Measurements from ENCODE around the gene THOC2.

- TF ChIP-seq CTCF (conservative IDR thresholded peaks at IDR 0.05; ENCODE audit: low read length), result no peak
- no peak for TF ChIP-seq EZH2phosphoT487 (IDR thresholded peaks at IDR 0.05; ENCODE audit: borderline replicate concordance)
These were observed 21.0 kb upstream of the THOC2 start for GRCh38 chrX:123753656-123754350.

Data from Loucy (cell line).